Embryonic facial prominence (tissue), 1 donor: ENCODE results near the gene FAM50A.

Experiments used
- DNase-seq: peaks from one replicate; pipeline ENCODE4 v3.0.0-alpha.2; 2016; ENCODE audit errors: extremely low spot score

The FAM50A gene

DNA sequence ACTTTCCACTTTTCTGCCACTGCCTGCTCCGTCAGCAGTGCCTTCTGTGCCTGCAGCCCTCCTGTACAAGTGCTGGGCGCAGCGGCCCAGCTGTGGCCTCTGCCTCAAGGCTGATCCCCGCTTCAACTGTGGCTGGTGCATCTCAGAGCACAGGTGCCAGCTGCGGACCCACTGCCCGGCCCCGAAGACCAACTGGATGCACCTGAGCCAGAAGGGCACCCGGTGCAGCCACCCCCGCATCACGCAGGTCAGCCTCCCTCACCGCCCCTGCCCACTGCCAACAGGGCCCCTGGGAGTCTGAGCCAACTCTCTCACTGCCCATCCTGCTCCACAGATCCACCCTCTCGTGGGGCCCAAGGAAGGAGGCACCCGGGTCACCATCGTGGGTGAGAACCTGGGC, 21.7 kb downstream of the FAM50A start:
- DNase-seq = no peak

DNA sequence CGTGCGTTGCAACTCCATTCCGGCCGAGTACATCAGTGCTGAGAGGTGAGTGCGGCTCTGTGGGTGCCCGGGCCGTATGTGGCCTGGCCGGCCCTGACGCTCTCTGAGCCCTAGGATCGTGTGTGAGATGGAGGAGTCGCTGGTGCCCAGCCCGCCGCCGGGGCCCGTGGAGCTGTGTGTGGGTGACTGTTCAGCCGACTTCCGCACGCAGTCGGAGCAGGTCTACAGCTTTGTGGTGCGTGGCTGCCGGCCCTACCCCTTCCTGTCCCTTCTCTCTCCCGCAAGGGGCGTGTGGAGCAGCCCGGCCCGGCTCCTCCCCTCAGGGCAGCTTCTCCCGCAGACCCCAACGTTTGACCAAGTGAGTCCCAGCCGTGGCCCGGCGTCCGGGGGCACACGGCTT, 22.1 kb downstream of the FAM50A start:
- DNase-seq = no peak

DNA sequence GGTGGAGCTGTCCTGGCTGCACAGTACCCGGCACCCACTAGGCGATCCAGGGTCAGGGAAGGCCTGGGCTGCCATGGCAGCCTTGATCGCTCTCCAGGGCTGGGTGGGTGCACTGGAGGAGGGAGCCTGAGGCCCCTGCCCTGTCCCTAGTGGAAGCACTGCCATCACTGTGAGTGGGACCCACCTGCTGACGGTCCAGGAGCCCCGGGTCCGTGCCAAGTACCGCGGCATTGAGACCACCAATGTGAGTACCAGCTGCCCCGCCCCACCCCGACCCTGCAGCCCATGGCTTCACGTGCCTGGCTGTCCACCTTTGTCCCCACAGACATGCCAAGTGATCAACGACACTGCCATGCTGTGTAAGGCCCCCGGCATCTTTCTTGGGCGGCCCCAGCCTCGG, 23.0 kb downstream of the FAM50A start:
- DNase-seq = no peak

DNA sequence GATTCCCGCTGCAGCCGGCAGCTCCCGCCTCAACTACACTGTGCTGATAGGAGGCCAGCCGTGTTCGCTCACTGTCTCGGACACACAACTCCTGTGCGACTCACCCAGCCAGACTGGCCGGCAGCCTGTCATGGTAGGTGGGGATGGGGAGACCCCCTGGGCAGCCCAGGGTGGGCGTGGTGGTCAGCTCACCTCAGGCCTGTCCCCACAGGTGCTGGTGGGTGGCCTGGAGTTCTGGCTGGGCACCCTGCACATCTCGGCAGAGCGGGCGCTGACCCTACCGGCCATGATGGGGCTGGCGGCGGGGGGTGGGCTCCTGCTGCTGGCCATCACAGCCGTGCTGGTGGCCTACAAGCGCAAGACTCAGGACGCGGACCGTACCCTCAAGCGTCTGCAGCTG, 23.6 kb downstream of the FAM50A start:
- no peak for DNase-seq

DNA sequence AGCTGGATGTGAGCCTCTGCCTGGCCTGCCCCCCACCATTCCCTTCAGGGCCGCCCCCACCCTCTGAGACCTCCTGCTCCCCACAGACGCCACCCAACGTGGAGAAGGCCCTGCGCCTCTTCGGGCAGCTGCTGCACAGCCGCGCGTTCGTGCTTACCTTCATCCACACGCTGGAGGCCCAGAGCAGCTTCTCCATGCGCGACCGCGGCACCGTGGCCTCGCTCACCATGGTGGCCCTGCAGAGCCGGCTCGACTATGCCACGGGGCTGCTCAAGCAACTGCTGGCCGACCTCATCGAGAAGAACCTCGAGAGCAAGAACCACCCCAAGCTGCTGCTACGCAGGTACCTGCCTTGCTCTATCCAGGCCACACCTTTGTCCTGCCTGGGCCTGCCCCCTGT, 24.3 kb downstream of the FAM50A start:
- DNase-seq = no peak

DNA sequence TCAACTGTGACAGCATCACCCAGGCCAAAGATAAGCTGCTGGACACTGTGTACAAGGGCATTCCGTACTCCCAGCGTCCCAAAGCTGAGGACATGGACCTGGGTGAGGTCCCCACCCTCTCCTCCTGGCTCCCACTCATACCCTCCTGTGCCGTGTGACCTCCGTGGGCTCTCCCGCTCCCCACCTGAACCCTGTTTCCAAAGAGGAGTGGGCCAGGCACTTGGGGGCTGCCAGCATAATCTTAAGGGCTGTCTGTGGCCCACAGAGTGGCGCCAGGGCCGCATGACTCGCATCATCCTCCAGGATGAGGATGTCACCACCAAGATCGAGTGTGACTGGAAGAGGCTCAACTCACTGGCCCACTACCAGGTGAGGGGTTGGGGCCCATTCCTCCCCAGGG, 25.2 kb downstream of the FAM50A start:
- no peak for DNase-seq

DNA sequence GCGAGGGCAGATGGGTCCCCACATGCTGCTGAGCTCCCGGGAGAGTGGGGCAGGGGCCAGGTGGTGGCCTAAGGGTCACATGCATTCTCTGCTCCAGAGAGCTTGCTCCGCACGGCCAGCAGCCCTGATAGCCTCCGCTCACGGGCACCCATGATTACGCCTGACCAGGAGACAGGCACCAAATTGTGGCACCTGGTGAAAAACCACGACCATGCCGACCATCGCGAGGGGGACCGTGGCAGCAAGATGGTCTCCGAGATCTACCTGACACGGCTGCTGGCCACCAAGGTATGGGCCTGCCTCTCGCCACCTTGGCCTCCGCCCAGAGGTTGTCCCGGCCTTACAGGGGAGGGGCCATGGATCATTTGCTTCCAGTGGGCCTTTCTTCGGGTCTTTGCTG, 25.9 kb downstream of the FAM50A start:
- DNase-seq = no peak

DNA sequence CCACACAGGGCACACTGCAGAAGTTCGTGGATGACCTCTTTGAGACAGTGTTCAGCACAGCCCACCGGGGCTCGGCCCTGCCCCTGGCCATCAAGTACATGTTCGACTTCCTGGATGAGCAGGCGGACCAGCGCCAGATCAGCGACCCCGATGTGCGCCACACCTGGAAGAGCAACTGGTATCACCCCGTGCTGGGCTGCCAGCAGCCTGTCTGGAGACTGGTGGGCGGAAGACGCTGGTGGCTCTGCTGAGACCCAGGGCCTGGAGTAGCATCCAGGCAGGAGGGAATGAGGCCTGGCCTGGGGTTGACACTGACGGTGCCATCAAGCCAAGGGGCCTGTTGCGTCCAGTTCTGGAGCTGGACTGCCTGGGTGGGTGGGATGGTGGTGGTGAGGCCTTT, 26.5 kb downstream of the FAM50A start:
- DNase-seq = no peak

DNA sequence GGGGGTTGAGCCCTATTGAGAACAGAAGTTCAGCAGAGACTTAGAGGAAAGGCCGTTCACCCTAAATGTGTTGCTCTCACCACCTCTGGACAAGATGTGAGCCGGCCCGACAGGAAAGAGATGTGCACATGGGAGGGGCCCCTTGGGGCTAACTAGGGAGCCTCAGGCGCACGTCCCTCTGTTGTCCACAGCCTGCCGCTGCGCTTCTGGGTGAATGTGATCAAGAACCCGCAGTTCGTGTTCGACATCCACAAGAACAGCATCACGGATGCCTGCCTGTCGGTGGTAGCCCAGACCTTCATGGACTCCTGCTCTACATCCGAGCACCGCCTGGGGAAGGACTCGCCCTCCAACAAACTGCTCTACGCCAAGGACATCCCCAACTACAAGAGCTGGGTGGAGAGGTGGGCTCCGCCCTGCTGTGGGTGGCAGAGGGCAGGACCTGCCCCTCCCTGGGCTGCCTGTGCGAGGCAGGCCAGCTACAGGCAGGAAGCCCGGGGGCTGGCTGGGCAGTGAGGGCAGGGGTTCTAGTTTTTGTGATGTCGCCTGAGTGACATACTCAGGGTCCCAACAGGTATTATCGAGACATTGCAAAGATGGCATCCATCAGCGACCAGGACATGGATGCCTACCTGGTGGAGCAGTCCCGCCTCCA, 27.1 kb downstream of the FAM50A start:
- no peak for DNase-seq

DNA sequence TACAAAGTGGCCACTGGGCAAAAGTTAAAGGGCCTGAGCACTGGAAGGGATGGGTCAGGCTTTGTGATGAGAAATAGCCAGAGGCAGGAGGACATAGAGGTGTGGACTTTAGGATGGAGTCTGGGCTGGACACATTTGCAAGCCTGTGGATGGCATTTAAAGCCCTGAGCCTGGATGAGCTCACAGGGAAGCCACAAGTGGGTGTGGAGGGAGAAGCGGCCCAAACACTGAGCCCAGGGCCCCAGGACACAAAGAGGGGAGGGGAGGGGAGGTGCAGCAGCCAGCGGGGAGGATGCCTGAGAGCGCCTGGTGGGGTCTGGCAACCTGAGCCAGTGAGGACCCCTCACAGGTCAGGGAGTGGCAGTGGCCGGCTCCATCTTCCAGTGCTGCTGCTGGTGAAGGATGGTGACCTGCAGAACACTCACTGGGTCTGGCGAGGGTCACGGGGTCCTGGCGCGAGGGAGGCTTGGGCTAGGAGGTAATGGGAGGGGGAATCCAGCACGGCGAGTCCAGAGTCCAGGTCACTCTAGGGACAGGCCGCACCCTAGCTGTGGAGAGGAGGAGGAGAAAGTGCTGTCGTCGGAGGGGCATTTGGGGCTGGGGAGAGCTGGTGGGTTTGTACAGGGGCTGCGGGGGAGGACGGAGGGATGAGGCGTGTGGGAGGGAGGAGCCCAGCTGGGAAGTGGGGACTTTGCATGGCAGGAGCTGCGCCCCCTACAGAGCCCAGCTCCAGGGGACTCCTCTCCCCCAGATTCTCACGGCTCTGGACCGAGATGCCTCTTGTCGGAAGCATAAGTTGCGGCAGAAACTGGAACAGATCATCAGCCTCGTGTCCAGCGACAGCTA, 28.1 kb downstream of the FAM50A start:
- DNase-seq = no peak

DNA sequence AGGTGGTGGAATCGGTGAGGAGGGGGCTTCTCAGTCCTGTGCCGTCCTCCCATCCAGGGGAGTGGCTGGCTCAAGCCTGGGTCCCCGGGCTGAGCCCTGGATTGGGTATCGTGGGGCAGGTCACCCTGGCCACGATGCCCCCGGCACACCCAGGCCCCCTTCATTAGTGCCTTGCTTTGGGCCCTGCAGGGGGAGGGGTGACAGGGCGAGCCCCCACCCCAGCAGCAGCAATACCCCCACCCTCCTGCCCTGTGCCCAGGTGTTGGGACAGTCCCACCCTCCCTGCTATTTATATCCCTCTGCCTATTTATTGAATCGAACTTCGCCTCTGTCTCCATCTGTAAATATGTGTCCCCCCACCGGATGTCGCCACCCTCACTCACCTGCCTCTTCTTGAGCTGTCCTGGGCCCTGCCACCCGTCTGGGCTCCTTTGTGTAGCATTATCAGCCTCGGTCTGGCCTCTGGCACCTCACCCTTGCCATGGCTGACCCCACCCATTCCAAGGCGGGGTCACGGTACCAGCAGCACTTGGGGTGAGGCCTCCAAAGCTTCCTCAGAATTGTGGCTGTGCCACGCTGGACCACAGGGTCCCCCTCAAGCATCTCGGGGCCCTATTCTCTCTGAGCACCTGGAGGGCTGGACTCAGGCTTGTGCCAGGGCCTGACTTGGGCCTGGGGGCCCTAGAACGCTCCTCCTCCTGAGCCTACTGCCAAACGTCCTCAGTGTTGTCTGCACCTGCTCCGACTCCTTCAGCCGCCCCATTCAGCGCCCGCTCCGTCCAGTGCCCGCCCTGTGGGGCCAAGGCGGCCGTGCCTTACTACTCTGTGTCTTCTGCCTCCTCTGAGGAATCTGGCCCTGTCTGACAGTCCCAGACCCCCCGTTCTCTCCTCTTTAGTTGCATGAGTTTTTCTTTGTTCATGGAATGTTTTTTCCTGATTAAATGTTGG, 29.0 kb downstream of the FAM50A start:
- DNase-seq = no peak

DNA sequence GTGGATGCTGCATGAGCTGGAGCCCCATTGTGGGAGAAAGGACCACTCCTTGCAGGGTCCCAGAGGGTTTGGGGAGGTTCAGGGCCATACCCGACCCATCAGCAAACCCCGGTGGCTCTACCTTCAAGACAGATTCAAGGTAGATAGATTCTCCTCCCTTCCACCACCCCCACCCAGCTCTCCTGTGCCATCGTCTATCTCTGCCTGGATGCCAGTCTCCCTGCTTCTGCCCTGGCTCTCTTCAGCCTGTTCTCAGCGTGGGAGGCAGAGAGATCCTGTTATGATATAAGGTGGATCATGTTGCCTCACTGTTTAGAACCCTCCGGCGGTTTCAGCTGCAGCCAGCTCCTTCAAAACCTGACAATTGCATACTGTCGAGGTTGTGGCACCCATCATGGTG, 29.7 kb downstream of the FAM50A start:
- no peak for DNase-seq

DNA sequence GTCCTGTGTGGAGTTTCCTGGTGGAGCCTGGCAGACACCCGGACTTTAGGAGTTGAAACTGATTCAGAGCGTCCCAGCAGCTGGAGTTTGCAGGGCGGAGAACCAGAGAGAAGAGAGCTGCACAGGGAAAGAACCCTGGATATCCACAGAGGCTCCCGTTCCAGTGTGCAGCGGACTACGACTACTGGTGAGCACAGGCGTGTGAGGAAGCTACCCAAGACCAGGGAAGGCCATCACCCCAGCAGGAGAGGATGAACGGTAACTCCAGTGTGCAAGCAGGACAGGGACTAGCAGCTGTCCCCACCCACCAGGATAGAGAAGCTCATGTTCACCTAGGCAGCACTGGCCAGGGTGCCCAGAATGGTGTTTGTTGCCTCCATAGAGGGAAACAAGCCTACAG, 32.9 kb downstream of the FAM50A start:
- DNase-seq = no peak

DNA sequence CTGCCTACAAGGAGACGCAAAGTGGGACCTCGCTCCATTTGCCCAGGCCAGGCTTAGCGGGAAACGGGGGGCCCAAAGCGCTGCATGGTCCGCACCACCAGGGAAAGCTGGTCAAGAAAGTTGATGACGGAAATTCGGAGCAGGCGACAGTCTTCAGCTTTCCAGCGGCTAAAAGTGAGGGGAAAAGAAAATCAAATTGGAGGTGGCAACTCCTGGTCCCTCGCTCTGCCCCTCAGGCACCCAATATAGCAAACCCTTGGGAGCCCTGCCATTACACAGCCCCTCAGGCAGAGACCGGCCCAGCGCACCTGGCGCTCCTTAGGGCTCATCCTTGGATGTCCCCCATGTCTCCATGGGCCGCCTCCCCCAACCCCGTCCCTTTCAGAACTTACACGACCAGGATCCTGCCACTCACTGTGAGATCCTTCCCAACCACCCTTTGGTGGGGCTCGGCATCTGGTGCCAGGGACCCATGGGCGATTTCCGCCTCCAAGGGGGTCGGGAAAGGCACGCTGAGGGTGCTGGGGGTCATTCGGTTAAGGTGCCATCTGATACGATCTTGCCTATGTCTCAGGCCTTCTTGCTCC, 34.0 kb downstream of the FAM50A start:
- no peak for DNase-seq

DNA sequence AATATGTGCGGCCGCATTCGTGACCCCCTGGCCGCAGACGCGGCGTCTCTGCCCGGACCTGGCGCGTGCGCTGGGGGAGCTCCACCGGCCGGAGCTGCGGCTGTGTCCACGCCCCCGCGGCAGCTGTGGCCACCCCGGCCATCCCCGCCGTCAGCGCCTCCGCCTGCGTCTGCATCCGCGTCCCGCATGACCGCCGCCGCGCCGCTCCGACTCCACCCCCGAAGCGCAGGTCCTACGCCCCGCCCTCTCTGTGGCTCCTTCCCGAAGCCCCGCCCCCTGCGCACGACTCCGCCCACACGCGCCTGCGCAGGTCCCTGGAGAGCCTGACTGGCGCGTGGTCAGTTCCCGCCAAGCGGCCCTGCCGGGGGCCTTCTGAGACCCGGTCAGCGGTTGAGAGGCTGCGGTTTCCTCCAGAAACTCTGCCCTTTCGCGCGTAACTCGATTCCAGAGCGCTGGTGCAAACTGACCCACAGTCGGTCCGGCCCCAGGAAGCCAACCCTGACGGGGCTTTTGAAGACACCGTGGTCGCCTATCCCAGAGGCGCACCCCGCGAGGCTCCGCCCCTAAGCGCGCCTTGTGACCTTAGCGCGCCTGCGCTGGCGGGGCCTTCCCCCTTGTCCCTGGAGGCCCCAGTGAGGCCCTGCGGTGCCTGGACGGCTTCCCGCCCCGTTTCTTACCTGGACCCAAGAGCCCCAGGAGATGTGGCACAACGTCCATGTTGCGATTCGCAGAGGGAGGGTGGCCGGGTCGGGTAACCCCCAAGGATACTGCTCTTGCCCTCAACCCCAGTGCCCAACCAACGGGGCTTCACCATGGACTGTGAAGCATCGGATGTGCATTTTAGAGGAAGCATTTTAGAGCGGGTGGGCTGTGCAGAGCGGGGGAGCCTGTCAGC, 35.0 kb downstream of the FAM50A start, which contains the start of gene LAGE3:
Gene LAGE3 (minus strand): TSS at position 554 of the 895 bp plus-strand sequence. CDS start 366 bp downstream, at position 188.
- DNase-seq = peak; percentile 56

DNA sequence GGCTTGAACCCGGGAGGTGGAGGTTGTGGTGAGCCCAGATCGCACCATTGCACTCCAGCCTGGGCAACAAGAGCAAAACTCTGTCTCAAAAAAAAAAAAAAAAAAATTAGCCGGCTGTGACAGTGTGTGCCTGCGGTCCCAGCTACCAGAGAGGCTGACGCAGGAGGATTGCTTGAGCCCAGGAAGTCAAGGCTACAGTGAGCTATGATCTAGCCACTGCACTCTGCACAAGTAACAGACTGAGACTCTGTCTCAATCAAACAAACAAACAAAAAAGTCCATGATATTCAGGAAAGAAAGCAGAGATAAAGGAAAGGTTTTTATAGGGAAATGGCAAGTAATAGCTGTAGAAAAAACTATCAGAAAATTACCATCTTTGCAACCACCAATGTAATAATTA, 37.3 kb downstream of the FAM50A start:
- DNase-seq = no peak

DNA sequence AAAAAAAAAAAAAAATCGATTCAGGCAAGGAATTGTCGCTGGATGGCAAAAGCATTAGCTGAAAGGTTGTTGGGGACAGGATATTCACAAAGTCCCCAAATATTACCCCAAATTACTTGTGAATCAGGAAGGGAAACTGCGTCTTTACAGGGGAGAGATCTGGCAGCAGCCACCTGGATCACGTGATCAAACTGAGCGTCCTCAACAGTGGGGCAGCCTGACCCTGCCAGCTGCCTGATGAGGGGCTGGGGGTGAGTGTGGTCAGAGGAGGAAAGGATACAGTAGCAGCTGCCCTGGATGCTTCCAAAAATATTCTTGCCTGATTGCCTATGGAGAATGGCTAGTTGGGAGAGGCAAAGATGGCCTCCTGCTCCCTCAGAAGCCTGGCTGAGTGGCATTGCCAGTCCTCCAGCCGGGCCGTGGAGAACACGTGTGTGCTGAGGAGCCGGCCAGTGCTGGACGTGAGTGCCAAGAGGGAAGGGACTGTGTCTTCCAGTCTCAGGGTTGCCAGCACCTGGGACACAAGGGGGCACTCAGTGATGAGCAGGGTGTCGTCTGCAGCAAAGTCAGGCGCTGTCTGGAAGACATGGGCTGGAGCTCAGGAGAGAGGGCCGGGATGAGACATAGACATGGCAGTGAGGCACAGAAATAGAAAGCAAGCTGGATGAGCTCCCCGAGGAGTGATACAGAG, 38.1 kb downstream of the FAM50A start:
- DNase-seq = no peak

DNA sequence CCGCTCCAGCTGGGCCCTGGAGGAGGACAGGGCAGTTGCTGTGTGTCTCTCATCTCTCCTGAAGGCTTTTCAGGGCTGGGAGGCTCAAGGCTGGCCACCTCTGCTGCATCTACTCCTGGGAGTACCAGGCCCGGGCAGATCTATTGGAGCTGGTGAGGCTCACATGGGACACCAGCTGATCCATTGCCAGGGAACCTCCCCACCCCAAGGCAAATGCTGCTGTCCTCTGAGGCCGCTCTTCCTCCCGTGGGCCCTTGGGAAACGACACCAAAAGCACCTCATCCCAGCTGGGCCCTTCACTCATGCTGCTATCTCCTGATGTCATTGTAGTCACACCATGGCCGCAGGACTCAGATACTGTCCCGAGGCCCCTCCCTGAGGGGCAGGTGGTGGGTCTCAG, 38.8 kb downstream of the FAM50A start:
- no peak for DNase-seq

DNA sequence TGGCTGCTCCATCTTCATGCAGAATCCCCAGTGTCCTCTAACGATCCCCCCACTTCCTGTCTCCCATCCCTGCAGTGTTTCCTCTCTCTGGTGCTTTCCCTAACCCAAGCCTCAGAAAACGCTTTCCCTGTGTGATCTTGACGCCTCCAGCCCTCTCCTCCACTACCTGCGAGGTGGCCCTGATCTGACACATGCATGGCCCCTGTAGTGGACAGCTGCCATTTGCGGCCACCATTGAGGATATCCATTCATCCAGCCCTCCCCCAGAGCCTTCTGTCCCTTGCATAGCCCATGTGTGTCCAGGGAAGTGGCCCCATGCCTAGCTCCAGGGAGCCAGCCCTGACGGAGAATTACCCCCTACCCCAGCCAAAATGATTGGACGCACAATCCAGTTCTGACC, 39.4 kb downstream of the FAM50A start:
- no peak for DNase-seq
